Heart left ventricle (tissue), 13 donors: ENCODE measurements around the gene WNT7B.

Experiments
- POLR2A ChIP-seq, 2 donors: fragments of 450-650 bp; IDR thresholded peaks; one replicate each; pipeline ENCODE4 v1.6.1; 2017; ENCODE audit warnings: antibody characterized with exemption in 2 of 2, mild to moderate bottlenecking in 2 of 2, moderate library complexity in 2 of 2
- TF ChIP-seq, protein P1 (sequence below), 12 donors: fragments of 200-600 bp; sonication (generic) in 4 of 12; IDR thresholded peaks; one replicate each; pipeline versions ENCODE4 v1.5.0 to v1.8.0; 2018 to 2022; ENCODE audit warnings: antibody characterized with exemption in 12 of 12, mild to moderate bottlenecking in 5 of 12
- donor health status: ischemic (EF 13 %, LVEDD 7.1; RV severe dilation, severe dysfunction).
- donor health status: DM: no; HTN: yes; CAD: no.
- donor health status: DM: no; HTN: no; CAD: no.
- donor health status: ischemic (EF 25% LVEDD 6.9; RV normal size, moderate dysfunction).
- donor health status: ischemic (EF 25% LVEDD 5.7; RV mildly dilated, moderate dysfunction).
- donor health status: ischemic (EF 35%, LVEDD 5.7; RV mildly dilated, moderate dysfunction).
- donor health status: nonischemic (EF 11% LVEDD 7.7; RV severe dilation, severe dysfunction).
- donor health status: DM: yes; HTN: yes; CAD: no.
- donor health status: PGD.
- donor health status: ischemic (EF 29% LVEDD 5.4; RV normal size, mild dysfunction).
- donor health status: nonischemic (EF 23%, LVEDD 6.1; RV moderate dilation, normal function).

DNA sequence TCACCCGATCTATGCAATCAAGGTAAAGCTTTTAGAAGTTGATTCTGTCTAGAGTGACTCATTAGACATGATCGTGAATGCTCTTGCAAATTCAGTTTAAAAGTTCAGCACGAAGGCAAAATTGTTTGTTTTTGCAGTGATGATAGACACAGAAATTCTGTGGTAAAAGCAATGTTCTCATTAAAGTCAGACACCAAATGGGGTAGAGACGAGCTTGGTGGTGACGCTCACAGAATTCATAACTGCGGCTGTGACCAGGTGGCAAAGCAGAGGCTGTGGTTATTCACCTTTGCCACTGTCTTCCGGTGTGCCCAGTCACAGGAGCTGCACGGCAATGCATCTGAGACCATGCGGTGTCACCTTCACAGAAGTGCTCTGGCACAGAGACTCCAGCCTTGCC lies 83.4 kb downstream of the WNT7B start:
- TF ChIP-seq POLR2A (IDR thresholded peaks at IDR 0.05): no peak
- TF ChIP-seq, protein P1, sequence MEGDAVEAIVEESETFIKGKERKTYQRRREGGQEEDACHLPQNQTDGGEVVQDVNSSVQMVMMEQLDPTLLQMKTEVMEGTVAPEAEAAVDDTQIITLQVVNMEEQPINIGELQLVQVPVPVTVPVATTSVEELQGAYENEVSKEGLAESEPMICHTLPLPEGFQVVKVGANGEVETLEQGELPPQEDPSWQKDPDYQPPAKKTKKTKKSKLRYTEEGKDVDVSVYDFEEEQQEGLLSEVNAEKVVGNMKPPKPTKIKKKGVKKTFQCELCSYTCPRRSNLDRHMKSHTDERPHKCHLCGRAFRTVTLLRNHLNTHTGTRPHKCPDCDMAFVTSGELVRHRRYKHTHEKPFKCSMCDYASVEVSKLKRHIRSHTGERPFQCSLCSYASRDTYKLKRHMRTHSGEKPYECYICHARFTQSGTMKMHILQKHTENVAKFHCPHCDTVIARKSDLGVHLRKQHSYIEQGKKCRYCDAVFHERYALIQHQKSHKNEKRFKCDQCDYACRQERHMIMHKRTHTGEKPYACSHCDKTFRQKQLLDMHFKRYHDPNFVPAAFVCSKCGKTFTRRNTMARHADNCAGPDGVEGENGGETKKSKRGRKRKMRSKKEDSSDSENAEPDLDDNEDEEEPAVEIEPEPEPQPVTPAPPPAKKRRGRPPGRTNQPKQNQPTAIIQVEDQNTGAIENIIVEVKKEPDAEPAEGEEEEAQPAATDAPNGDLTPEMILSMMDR (IDR thresholded peaks at IDR 0.05): no peak
